ENCODE data around the gene LRRC2. TPM values are rescaled to one million over a fixed set of nuclear protein-coding genes. Genes with fewer than 3 reads are reported as not detected.

LRRC2 gene, protein sequence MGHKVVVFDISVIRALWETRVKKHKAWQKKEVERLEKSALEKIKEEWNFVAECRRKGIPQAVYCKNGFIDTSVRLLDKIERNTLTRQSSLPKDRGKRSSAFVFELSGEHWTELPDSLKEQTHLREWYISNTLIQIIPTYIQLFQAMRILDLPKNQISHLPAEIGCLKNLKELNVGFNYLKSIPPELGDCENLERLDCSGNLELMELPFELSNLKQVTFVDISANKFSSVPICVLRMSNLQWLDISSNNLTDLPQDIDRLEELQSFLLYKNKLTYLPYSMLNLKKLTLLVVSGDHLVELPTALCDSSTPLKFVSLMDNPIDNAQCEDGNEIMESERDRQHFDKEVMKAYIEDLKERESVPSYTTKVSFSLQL
- total RNA-seq: under 1 TPM; 0.03 to 0.13 (median 0.03) TPM

DNA sequence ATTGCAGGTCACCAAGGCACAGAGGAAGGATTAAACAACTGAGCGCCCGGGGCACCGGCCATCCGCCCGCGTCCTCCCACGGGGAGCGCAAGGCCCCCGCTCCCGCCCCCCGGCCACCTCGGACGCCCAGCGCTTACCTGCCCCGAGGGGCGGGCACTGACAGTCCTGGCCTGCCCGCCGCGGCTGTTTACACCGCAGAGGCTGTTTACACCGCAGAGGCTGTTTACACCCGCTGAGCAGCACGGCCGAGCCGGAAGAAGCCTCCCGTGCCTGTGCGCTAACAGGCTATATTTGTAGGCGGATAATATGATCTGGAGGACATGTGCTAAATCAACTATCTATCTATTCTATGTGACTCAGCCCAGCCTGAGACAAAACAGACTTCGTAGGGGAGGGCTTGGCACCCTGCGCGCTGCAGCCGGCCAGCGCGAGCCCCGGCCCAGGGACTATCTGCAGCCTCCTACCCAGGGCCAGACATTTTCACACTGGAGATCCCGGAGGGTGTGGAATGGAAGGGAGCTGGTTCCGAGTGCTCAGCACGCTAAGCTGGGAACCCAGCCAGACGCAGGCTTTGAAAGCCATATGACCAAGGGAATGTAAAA is at the start of gene LRRC2:
Gene LRRC2, minus strand, starts transcription at position 263 of the 602 bp plus-strand sequence. CDS start 14,711 bp downstream, outside the sequence.
- Mint-ChIP-seq H3K27me3 (ENCODE audit: low read depth) (peaks cover 13% of the 10 kb centered on the region), H3K9me3 (no peaks in the 10 kb centered on the region), H3K4me1 (ENCODE audit: low read depth) (peaks cover 12% of the 10 kb centered on the region), H3K36me3 (ENCODE audit: insufficient read depth) (no peaks in the 10 kb centered on the region), H3K4me3 (peak within 1 kb of the TSS; percentile 70)
- DNase-seq (peak; percentile 12), ATAC-seq (peak; percentile 65 to 77)

- peaks cover 24% of the 10 kb centered on the region for H3K27me3 Mint-ChIP-seq (ENCODE audit: low read depth)
- DNase-seq (no peak), ATAC-seq (no peak)
- no peak overlapping the region for H3K4me3 Mint-ChIP-seq
- H3K9me3 Mint-ChIP-seq: no peaks in the 10 kb centered on the region
- no peaks in the 10 kb centered on the region for H3K36me3 Mint-ChIP-seq (ENCODE audit: insufficient read depth)
- no peaks in the 10 kb centered on the region for H3K4me1 Mint-ChIP-seq (ENCODE audit: low read depth)
Observed at GRCh38 chr3:46615050-46615775, 49.1 kb upstream of the LRRC2 start.

GRCh38 chr3:46614431-46614830 is 48.3 kb upstream of the LRRC2 start:
- no peaks in the 10 kb centered on the region for H3K4me1 Mint-ChIP-seq (ENCODE audit: low read depth)
- H3K9me3 Mint-ChIP-seq: no peaks in the 10 kb centered on the region
- H3K4me3 Mint-ChIP-seq: no peak overlapping the region
- no peak for ATAC-seq
- H3K27me3 Mint-ChIP-seq (ENCODE audit: low read depth): peaks cover 20% of the 10 kb centered on the region
- H3K36me3 Mint-ChIP-seq (ENCODE audit: insufficient read depth): no peaks in the 10 kb centered on the region
- DNase-seq: no peak

GRCh38 chr3:46613313-46614005 is 47.4 kb upstream of the LRRC2 start:
- Mint-ChIP-seq H3K36me3 (ENCODE audit: insufficient read depth) (no peaks in the 10 kb centered on the region), H3K27me3 (ENCODE audit: low read depth) (peaks cover 20% of the 10 kb centered on the region), H3K9me3 (no peaks in the 10 kb centered on the region), H3K4me1 (ENCODE audit: low read depth) (no peaks in the 10 kb centered on the region), H3K4me3 (no peak overlapping the region)
- no peak for DNase-seq
- ATAC-seq: no peak

DNA sequence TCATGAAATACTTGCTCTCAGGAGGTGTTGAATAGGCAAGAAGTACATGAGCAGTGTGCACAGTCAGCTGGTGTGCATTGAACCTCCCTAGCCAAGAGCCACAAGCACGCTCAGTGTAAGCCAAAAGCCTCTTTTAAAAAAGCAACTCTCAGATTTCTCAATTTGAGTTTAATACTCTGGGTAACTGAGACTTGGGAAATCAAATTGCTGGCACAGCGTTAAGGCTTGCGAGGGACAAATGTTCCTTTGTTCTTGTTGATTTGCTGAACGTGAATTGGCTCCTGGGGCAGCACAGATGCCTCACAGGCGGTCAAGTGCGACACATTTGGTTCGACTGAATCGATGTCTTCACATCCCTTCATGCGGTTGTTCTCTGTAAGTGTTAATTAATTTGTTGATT is 46.2 kb upstream of the LRRC2 start, which contains the start of gene FAM240A:
Gene FAM240A, plus strand, starts transcription at position 202 of the 400 bp plus-strand sequence. Its CDS starts 159 bp downstream, at position 361.
- no peaks in the 10 kb centered on the region for H3K4me1 Mint-ChIP-seq (ENCODE audit: low read depth)
- no peak for ATAC-seq
- DNase-seq: no peak
- no peak within 1 kb of the TSS for H3K4me3 Mint-ChIP-seq
- H3K36me3 Mint-ChIP-seq (ENCODE audit: insufficient read depth): no peaks in the 10 kb centered on the region
- H3K27me3 Mint-ChIP-seq (ENCODE audit: low read depth): peaks cover 12% of the 10 kb centered on the region
- no peaks in the 10 kb centered on the region for H3K9me3 Mint-ChIP-seq

DNA sequence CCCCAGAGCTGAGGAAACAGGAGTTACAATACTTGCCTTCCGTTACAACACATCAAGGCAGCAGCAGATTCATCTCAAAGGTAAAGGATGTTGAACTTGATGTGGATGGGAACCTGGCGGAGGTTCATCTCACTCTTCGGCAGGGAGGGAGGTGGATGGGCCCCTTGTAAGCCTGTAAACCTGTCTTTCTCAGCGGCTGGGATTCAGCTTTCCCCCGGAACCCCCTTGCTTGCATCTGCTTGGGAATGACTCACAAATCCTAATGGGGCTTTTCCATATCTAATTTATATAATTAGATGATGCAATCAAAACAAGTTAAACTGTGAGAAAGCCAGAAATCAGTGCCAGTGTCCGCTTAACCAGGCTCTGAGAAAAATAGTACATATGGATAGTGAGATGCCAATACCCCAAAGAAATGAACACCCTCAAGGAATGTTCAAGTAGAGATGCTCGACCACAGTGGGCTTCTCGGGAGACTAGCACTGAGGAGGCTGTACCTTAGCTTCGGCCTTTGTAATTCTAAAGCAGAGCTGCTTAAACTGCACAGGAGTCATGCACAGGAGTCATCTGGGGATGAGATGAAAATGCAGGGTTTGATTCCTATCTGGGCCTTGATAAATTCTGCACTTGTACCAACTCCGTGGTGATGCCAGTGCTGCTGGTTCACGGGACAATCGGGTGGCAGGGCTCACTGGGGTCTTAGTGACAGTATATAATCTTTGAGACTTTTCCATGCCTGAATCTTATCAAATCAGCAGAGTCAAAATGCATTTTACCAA is 44.0 kb upstream of the LRRC2 start:
- no peak overlapping the region for H3K4me3 Mint-ChIP-seq
- H3K27me3 Mint-ChIP-seq (ENCODE audit: low read depth): peaks cover 3% of the 10 kb centered on the region
- no peaks in the 10 kb centered on the region for H3K4me1 Mint-ChIP-seq (ENCODE audit: low read depth)
- no peak for ATAC-seq
- H3K36me3 Mint-ChIP-seq (ENCODE audit: insufficient read depth): no peaks in the 10 kb centered on the region
- H3K9me3 Mint-ChIP-seq: no peaks in the 10 kb centered on the region
- DNase-seq: no peak

- Mint-ChIP-seq H3K36me3 (ENCODE audit: insufficient read depth) (no peaks in the 10 kb centered on the region), H3K4me3 (no peak overlapping the region), H3K27me3 (ENCODE audit: low read depth) (peaks cover 1% of the 10 kb centered on the region), H3K4me1 (ENCODE audit: low read depth) (no peaks in the 10 kb centered on the region), H3K9me3 (no peaks in the 10 kb centered on the region)
- DNase-seq (no peak), ATAC-seq (no peak)
Observed at GRCh38 chr3:46609212-46609721, 43.2 kb upstream of the LRRC2 start.

DNA sequence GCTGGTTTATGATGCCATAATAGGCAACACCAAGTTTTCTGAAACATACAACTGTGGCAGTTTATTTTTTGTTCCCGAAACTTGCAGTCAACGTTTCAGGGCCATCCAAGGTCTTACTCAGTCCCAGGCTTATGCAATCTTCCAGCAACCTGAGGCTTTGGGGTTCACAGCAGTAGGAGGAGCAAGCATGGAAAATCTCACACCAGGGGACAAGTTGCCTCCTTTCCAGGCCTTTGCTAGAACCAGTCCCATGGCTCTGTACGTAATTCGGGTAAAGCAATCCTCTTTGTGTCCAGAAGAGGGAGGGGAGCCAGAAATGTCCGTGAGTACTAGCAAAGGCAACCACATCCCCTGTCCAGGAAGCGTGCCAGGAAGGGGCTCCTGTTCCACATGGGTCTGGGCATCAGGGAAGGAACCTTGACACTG is 41.5 kb upstream of the LRRC2 start:
- no peaks in the 10 kb centered on the region for H3K27me3 Mint-ChIP-seq (ENCODE audit: low read depth)
- no peak for DNase-seq

DNA sequence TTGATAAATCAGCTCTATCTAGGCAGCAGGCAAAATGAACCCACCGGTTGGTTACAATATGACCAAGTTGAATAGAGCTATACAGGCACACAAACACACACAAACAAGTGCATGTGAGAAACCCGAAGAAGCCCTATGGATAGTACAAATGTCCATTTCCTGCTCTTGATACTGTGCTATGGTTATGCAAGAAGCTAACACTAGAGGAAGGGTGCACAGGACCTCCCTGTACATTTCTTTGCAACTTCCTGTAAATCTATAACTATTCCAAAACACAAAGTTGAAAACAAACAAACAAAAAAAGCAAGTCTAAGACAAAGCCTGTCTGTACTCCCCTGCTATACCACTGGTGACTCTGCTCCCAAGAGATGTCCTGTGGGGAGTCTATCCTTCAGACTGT is 38.0 kb upstream of the LRRC2 start:
- Mint-ChIP-seq H3K4me1 (ENCODE audit: low read depth) (no peaks in the 10 kb centered on the region), H3K9me3 (no peaks in the 10 kb centered on the region), H3K36me3 (ENCODE audit: insufficient read depth) (no peaks in the 10 kb centered on the region), H3K4me3 (no peak overlapping the region), H3K27me3 (ENCODE audit: low read depth) (no peaks in the 10 kb centered on the region)
- ATAC-seq: no peak
- DNase-seq: no peak

More for the DNA sequence above, 41.5 kb upstream of the LRRC2 start:
- H3K9me3 Mint-ChIP-seq: no peaks in the 10 kb centered on the region
- no peaks in the 10 kb centered on the region for H3K4me1 Mint-ChIP-seq (ENCODE audit: low read depth)
- no peak for ATAC-seq
- H3K36me3 Mint-ChIP-seq (ENCODE audit: insufficient read depth): no peaks in the 10 kb centered on the region
- H3K4me3 Mint-ChIP-seq: no peak overlapping the region

GRCh38 chr3:46603446-46604046 is 37.4 kb upstream of the LRRC2 start:
- Mint-ChIP-seq H3K4me3 (no peak overlapping the region), H3K4me1 (ENCODE audit: low read depth) (no peaks in the 10 kb centered on the region), H3K27me3 (ENCODE audit: low read depth) (no peaks in the 10 kb centered on the region), H3K36me3 (ENCODE audit: insufficient read depth) (no peaks in the 10 kb centered on the region), H3K9me3 (no peaks in the 10 kb centered on the region)
- DNase-seq (no peak), ATAC-seq (no peak)

- no peak for ATAC-seq
- no peak for DNase-seq
- Mint-ChIP-seq H3K36me3 (ENCODE audit: insufficient read depth) (no peaks in the 10 kb centered on the region), H3K9me3 (no peaks in the 10 kb centered on the region), H3K4me3 (no peak overlapping the region), H3K4me1 (ENCODE audit: low read depth) (no peaks in the 10 kb centered on the region), H3K27me3 (ENCODE audit: low read depth) (no peaks in the 10 kb centered on the region)
Observed at GRCh38 chr3:46599590-46599989, 33.5 kb upstream of the LRRC2 start.

GRCh38 chr3:46595819-46596314 is 29.8 kb upstream of the LRRC2 start:
- no peaks in the 10 kb centered on the region for H3K4me1 Mint-ChIP-seq (ENCODE audit: low read depth)
- ATAC-seq (no peak), DNase-seq (no peak)
- H3K9me3 Mint-ChIP-seq: no peaks in the 10 kb centered on the region
- H3K27me3 Mint-ChIP-seq (ENCODE audit: low read depth): no peaks in the 10 kb centered on the region
- H3K36me3 Mint-ChIP-seq (ENCODE audit: insufficient read depth): no peaks in the 10 kb centered on the region
- H3K4me3 Mint-ChIP-seq: no peak overlapping the region

- ATAC-seq (no peak), DNase-seq (no peak)
- no peaks in the 10 kb centered on the region for H3K9me3 Mint-ChIP-seq
- no peaks in the 10 kb centered on the region for H3K4me1 Mint-ChIP-seq (ENCODE audit: low read depth)
- H3K27me3 Mint-ChIP-seq (ENCODE audit: low read depth): no peaks in the 10 kb centered on the region
- H3K36me3 Mint-ChIP-seq (ENCODE audit: insufficient read depth): no peaks in the 10 kb centered on the region
- no peak overlapping the region for H3K4me3 Mint-ChIP-seq
Observed at GRCh38 chr3:46594723-46595122, 28.6 kb upstream of the LRRC2 start.
